Transverse colon (tissue), 4 donors: ENCODE results near the gene FOCAD.

Source experiments
- CTCF ChIP-seq, 5 experiments: fragments of 200-600 bp in 3 of 5; fragments of 450-650 bp in 2 of 5; sonication (generic) in 3 of 5; IDR thresholded peaks; 1 replicate in 2 of 5; 2 replicates in 3 of 5; pipeline ENCODE4 v1.5.1; 2016 to 2017; ENCODE audit warnings: antibody characterized with exemption in 5 of 5, inconsistent platforms in 3 of 5, mild to moderate bottlenecking in 2 of 5, moderate library complexity in 1 of 5
- POLR2AphosphoS5 ChIP-seq, 3 donors: sonication (generic); formaldehyde crosslinking; IDR thresholded peaks; one replicate each; pipeline ENCODE4 v1.6.1; 2016; ENCODE audit warnings: antibody characterized with exemption in 3 of 3

- TF ChIP-seq CTCF (IDR thresholded peaks at IDR 0.05) (no peak), POLR2AphosphoS5 (IDR thresholded peaks at IDR 0.05) (no peak)
These were observed 304.7 kb downstream of the FOCAD start for GRCh38 chr9:20988671-20989315.
